ENCODE results near the gene RSAD2. TPM values are rescaled to one million over a fixed set of nuclear protein-coding genes. Genes with fewer than 3 reads are reported as not detected.

Gene RSAD2
- total and polyA plus RNA-seq, 9 of the 15 experiments (the other 6 are each of a cell fraction or from before 2014, with no cell fraction given) = 0.15 to 1.4 (median 0.28) TPM

DNA sequence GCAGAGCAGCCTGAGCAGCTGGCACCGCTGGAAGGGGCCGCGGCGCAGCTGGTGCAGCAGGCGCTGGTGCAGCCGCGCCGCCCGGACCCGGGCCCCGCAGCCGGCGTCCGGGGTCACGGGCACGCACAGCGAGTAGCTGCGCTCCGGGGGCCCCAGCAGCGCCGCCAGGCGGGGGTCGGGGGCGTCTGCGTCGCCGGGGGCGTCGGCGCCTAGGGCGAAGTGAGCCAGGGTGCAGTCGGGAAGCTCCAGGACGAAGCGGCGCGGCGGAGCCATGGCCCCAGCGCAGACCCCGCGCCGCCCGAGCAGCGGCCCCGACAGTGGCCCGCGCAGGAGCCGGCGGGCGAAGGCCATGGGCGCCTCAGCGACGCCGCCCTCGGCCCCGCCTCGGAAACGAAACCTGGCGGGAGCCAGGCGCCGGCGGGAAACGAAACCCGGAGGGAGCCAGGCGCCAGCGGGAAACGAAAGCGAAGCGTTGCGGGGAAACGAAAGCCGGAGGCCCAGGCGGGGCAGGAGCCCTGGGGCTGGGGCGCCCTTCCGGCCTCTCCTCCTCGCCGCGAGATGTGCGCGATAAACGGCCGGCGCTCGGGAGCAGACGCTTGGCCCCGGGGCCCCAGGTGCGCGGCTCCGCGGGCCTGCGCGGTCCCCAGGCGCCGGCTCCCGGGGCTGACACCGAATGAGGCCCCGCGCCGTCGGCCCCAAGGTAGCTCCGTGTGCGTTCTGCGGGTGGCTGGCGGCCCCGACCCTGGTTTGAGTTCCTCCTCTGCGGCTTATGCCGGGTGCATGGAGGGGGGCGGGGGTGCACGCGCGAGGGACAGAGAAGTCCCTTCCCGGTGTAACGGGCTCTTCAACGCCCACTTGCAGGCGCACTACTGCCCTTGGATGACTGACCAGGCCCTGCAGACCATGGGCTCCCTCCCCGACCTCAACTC, 12.0 kb upstream of the RSAD2 start, which contains the start of gene CMPK2 (continued):
- no peak for TF ChIP-seq REST (IDR thresholded peaks at IDR 0.05; ENCODE audit: borderline replicate concordance)
- peak; percentile 31; the same call in 1 of the 2 replicates for TF ChIP-seq REST (CRISPR knock-in tag; IDR thresholded peaks at IDR 0.05; ENCODE audit: low read depth)
- TF ChIP-seq, protein P1, sequence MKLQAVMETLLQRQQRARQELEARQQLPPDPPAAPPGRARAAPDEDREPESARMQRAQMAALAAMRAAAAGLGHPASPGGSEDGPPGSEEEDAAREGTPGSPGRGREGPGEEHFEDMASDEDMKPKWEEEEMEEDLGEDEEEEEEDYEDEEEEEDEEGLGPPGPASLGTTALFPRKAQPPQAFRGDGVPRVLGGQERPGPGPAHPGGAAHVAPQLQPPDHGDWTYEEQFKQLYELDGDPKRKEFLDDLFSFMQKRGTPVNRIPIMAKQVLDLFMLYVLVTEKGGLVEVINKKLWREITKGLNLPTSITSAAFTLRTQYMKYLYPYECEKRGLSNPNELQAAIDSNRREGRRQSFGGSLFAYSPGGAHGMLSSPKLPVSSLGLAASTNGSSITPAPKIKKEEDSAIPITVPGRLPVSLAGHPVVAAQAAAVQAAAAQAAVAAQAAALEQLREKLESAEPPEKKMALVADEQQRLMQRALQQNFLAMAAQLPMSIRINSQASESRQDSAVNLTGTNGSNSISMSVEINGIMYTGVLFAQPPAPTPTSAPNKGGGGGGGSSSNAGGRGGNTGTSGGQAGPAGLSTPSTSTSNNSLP (IDR thresholded peaks at IDR 0.05; ENCODE audit: borderline replicate concordance, low read depth, low read length) = no peak
- TF ChIP-seq, protein P2, sequence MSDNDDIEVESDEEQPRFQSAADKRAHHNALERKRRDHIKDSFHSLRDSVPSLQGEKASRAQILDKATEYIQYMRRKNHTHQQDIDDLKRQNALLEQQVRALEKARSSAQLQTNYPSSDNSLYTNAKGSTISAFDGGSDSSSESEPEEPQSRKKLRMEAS (CRISPR knock-in tag; IDR thresholded peaks at IDR 0.05) = peak; percentile 67; the same call in 1 of the 2 replicates
- TF ChIP-seq ATF1 (CRISPR knock-in tag; IDR thresholded peaks at IDR 0.05) = no peak
- TF ChIP-seq ATF1 (tag; IDR thresholded peaks at IDR 0.05) = peak; percentile 65
- no peak for TF ChIP-seq MCM7 (IDR thresholded peaks at IDR 0.05)
- no peak for TF ChIP-seq BMI1 (IDR thresholded peaks at IDR 0.05; ENCODE audit: low read length)
- no peak for TF ChIP-seq HDAC2 (IDR thresholded peaks at IDR 0.05)
- TF ChIP-seq, protein P3, sequence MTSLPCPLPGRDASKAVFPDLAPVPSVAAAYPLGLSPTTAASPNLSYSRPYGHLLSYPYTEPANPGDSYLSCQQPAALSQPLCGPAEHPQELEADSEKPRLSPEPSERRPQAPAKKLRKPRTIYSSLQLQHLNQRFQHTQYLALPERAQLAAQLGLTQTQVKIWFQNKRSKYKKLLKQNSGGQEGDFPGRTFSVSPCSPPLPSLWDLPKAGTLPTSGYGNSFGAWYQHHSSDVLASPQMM (CRISPR knock-in tag; IDR thresholded peaks at IDR 0.05) = no peak
- no peak for TF ChIP-seq PCBP2 (IDR thresholded peaks at IDR 0.05; ENCODE audit: low read depth, low read length, poor library complexity, severe bottlenecking)
- no peak for TF ChIP-seq JUNB (CRISPR knock-in tag; conservative IDR thresholded peaks at IDR 0.05)
- TF ChIP-seq ZNF23 (CRISPR knock-in tag; IDR thresholded peaks at IDR 0.05) = no peak
- TF ChIP-seq HBP1 (CRISPR knock-in tag; IDR thresholded peaks at IDR 0.05) = no peak
